ENCODE measurements around the gene DSCAM.

Gene DSCAM

GRCh38 chr21:40021558-40022351 lies 825.2 kb downstream of the DSCAM start:
- DNase-seq (ENCODE audit: low read depth in 2 of 3, low spot score in 1 of 3): no peak

- DNase-seq (ENCODE audit: low read depth in 2 of 3, low spot score in 1 of 3): no peak
These were observed 826.3 kb downstream of the DSCAM start for GRCh38 chr21:40020651-40021050.

- no peak for DNase-seq (ENCODE audit: low read depth in 2 of 3, low spot score in 1 of 3)
These were observed 828.0 kb downstream of the DSCAM start for GRCh38 chr21:40018871-40019475.

GRCh38 chr21:40016667-40017066 lies 830.3 kb downstream of the DSCAM start:
- no peak for DNase-seq (ENCODE audit: low read depth in 2 of 3, low spot score in 1 of 3)

- no peak for DNase-seq (ENCODE audit: low read depth in 2 of 3, low spot score in 1 of 3)
These were observed 830.7 kb downstream of the DSCAM start for GRCh38 chr21:40016234-40016633.

GRCh38 chr21:40015818-40016217 lies 831.1 kb downstream of the DSCAM start:
- DNase-seq (ENCODE audit: low read depth in 2 of 3, low spot score in 1 of 3): no peak

GRCh38 chr21:40014394-40014793 lies 832.6 kb downstream of the DSCAM start:
- no peak for DNase-seq (ENCODE audit: low read depth in 2 of 3, low spot score in 1 of 3)

GRCh38 chr21:40013001-40013735 lies 833.8 kb downstream of the DSCAM start:
- DNase-seq (ENCODE audit: low read depth in 2 of 3, low spot score in 1 of 3): no peak

- DNase-seq (ENCODE audit: low read depth in 2 of 3, low spot score in 1 of 3): no peak
These were observed 835.6 kb downstream of the DSCAM start for GRCh38 chr21:40011371-40011770.

- DNase-seq (ENCODE audit: low read depth in 2 of 3, low spot score in 1 of 3): no peak
These were observed 844.0 kb downstream of the DSCAM start for GRCh38 chr21:40002978-40003377.

- DNase-seq (ENCODE audit: low read depth in 2 of 3, low spot score in 1 of 3): no peak
These were observed 862.5 kb downstream of the DSCAM start for GRCh38 chr21:39984286-39984991.

- no peak for DNase-seq (ENCODE audit: low read depth in 2 of 3, low spot score in 1 of 3)
These were observed 866.6 kb downstream of the DSCAM start for GRCh38 chr21:39980241-39980820.

GRCh38 chr21:39979321-39979720 lies 867.6 kb downstream of the DSCAM start:
- no peak for DNase-seq (ENCODE audit: low read depth in 2 of 3, low spot score in 1 of 3)

GRCh38 chr21:39976800-39977199 lies 870.2 kb downstream of the DSCAM start:
- no peak for DNase-seq (ENCODE audit: low read depth in 2 of 3, low spot score in 1 of 3)

- DNase-seq (ENCODE audit: low read depth in 2 of 3, low spot score in 1 of 3): no peak
These were observed 873.8 kb downstream of the DSCAM start for GRCh38 chr21:39972976-39973770.

GRCh38 chr21:39972471-39972870 lies 874.5 kb downstream of the DSCAM start:
- no peak for DNase-seq (ENCODE audit: low read depth in 2 of 3, low spot score in 1 of 3)

- DNase-seq (ENCODE audit: low read depth in 2 of 3, low spot score in 1 of 3): no peak
These were observed 875.0 kb downstream of the DSCAM start for GRCh38 chr21:39971956-39972355.

GRCh38 chr21:39969691-39970364 lies 877.1 kb downstream of the DSCAM start:
- DNase-seq (ENCODE audit: low read depth in 2 of 3, low spot score in 1 of 3): no peak

- no peak for DNase-seq (ENCODE audit: low read depth in 2 of 3, low spot score in 1 of 3)
These were observed 878.9 kb downstream of the DSCAM start for GRCh38 chr21:39968010-39968409.

GRCh38 chr21:39966786-39967185 lies 880.2 kb downstream of the DSCAM start:
- DNase-seq (ENCODE audit: low read depth in 2 of 3, low spot score in 1 of 3): no peak

All from stimulated activated CD4-positive, alpha-beta T cell treated with anti-CD3 and anti-CD28 coated beads, Interleukin-12 subunit alpha, Interleukin-12 subunit beta, amount 100 ng/mL, for 48 hours (primary cell).